ENCODE measurements around the gene FAM20C. TPM values are rescaled to one million over a fixed set of nuclear protein-coding genes. Genes with fewer than 3 reads are reported as not detected.

FAM20C gene
- total RNA-seq, 1 donor from 2014 or later = 22.2 TPM

GRCh38 chr7:186516-187113 is 5.8 kb upstream of the FAM20C start:
- no peak for TF ChIP-seq CTCF (IDR thresholded peaks at IDR 0.05; ENCODE audit: borderline replicate concordance)
- no peaks in the 10 kb centered on the region for H3K9me3 ChIP-seq (replicated peaks)
- no peaks in the 10 kb centered on the region for H3K27me3 ChIP-seq (ENCODE audit: low read depth)
- peaks cover 18% of the 10 kb centered on the region for H3K4me1 ChIP-seq
- H3K27ac ChIP-seq (replicated peaks) = no peak overlapping the region
- no peaks in the 10 kb centered on the region for H3K36me3 ChIP-seq
- intact Hi-C loops (cut with micrococcal nuclease) = no loop called here
- no peak for DNase-seq
- H3K4me3 ChIP-seq = no peak overlapping the region

- Histone ChIP-seq H3K9me3 (replicated peaks) (no peaks in the 10 kb centered on the region), H3K27me3 (ENCODE audit: low read depth) (no peaks in the 10 kb centered on the region), H3K4me3 (no peak overlapping the region), H3K27ac (replicated peaks) (no peak overlapping the region), H3K4me1 (peaks cover 23% of the 10 kb centered on the region), H3K36me3 (no peaks in the 10 kb centered on the region)
- intact Hi-C loops (cut with micrococcal nuclease) = no loop called here
- no peak for DNase-seq
- no peak for TF ChIP-seq CTCF (IDR thresholded peaks at IDR 0.05; ENCODE audit: borderline replicate concordance)
Observed at GRCh38 chr7:187227-187927, 5.0 kb upstream of the FAM20C start.

GRCh38 chr7:188174-188573 is 4.2 kb upstream of the FAM20C start:
- Histone ChIP-seq H3K4me1 (peaks cover 23% of the 10 kb centered on the region), H3K27ac (replicated peaks) (no peak overlapping the region), H3K36me3 (no peaks in the 10 kb centered on the region), H3K27me3 (ENCODE audit: low read depth) (no peaks in the 10 kb centered on the region), H3K9me3 (replicated peaks) (no peaks in the 10 kb centered on the region), H3K4me3 (no peak overlapping the region)
- TF ChIP-seq CTCF (IDR thresholded peaks at IDR 0.05; ENCODE audit: borderline replicate concordance) = no peak
- DNase-seq = no peak
- intact Hi-C loops (cut with micrococcal nuclease) = no loop called here

- Histone ChIP-seq H3K36me3 (no peaks in the 10 kb centered on the region), H3K27ac (replicated peaks) (no peak overlapping the region), H3K9me3 (replicated peaks) (no peaks in the 10 kb centered on the region), H3K4me3 (no peak overlapping the region), H3K4me1 (peaks cover 29% of the 10 kb centered on the region), H3K27me3 (ENCODE audit: low read depth) (no peaks in the 10 kb centered on the region)
- intact Hi-C loops (cut with micrococcal nuclease) = no loop called here
- no peak for DNase-seq
- no peak for TF ChIP-seq CTCF (IDR thresholded peaks at IDR 0.05; ENCODE audit: borderline replicate concordance)
Observed at GRCh38 chr7:188727-189500, 3.5 kb upstream of the FAM20C start.

GRCh38 chr7:189719-190118 is 2.7 kb upstream of the FAM20C start:
- no peak overlapping the region for H3K4me3 ChIP-seq
- H3K36me3 ChIP-seq = no peaks in the 10 kb centered on the region
- TF ChIP-seq CTCF (IDR thresholded peaks at IDR 0.05; ENCODE audit: borderline replicate concordance) = no peak
- no peak for DNase-seq
- H3K27ac ChIP-seq (replicated peaks) = no peak overlapping the region
- intact Hi-C loops (cut with micrococcal nuclease) = no loop called here
- H3K27me3 ChIP-seq (ENCODE audit: low read depth) = no peaks in the 10 kb centered on the region
- peaks cover 31% of the 10 kb centered on the region for H3K4me1 ChIP-seq
- no peaks in the 10 kb centered on the region for H3K9me3 ChIP-seq (replicated peaks)

All from left ventricle myocardium inferior (tissue), 1 donor.